NCI-H345 (cell line): ENCODE measurements around the gene PEMT.
"Not testable (repeated sequence)": the region's sequence is repeated elsewhere in the genome, so short reads cannot be mapped to it uniquely, and the experiment has no call there.

Experiments
- DNase-seq: peaks from one replicate; lab custom pipeline; 2025; lab: John Stamatoyannopoulos, UW

PEMT gene

DNA sequence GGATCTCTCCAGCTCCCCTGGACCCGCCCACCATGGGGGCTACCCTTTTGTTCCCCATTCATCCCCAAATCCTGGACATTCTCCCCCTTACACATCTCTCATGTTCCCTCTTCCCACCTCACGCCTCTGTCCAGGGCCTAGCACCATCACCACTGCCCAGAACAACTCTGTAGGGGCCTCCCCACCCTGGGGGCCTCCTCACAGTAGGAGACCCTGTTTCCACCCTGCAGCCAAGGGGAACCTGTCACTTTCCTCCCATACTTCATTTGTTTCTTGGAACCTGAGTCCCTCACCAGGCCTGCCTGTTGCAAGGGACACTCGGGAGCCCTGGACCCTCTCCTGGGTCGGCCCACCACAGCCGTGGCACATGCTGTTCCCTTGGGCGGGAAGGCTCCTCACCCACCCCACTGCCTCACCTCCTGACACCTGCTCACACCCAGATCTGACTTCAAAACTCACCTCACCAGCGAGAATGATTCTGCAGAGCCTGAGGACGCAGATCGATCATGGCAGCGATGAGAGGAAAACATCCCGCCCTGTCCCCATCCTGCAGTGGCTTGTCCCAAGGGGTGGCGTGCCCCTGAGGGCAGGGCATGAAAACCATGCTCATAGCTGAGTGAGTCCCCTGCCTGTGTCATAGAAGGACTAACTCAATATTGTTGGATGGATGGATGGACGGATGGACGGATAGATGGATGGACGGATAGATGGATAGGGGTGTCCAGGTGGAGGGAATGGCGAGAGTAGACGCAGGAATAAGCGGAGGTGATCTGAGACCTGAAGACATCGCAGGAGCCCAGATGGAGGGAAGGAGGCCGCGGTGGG lies 88.6 kb downstream of the PEMT start:
- no peak for DNase-seq

DNA sequence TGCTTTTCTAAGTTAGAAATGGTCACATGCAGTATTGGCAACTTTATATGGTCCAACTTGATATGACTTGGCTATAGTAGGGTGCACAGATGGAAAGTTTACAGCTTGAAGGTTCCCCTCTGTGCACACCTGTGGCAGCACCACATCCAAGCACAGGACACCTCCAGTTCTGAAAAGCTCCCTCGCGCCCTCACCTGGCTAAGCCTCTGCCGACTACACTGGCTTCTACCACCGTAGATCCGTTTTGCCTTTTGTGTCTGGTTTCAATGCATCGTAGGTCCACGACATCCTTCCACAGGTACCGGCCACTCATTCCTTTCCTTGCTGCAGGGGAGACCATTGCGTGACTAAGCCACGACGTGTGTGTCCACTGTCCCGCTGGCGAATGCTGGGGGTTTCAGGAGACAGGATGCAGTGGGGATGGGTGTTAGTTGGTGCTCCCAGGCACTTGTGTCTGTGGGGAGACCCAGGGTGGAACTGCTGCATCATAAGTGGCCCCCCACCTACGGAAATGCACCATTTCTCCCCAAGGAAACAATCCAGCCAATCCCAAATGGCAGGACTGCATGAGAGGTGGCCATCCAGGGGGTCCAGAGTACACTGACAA lies 90.4 kb downstream of the PEMT start:
- no peak for DNase-seq

DNA sequence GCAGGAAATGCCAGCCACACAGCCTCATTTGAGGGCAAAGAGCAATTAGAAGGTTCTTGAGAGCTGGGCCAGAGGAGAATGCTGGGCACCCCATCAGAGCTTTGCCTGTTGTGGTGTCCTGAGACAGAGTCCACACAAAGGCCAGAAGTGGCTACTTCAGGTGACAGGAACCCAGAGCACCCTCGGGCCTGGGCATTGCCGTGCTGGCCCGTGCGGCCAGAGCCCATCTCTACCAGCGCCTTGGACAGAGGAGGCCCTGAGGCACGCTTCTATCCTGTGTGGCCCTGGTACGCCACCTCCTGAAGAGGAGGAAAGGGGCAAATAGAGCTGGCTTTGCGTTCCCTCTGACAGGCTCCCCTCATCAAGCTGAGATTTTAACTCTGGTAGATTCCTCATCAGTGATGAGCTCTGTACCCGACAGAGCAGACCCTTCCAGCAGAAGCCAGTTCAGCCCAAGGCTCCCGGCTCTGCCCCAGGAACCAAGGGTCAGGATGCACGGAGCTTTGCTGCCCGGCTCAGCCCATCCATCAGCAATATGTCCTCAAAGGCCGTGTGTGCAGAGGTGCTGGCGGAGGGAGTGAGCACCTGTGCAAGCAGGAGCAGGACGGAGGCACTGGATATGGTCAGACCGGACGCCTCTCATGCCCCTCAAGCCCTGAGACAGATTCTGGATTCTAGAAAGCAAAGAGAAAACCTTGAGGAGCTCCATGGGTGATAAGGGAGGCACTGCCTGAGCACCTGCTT lies 91.9 kb downstream of the PEMT start:
- no peak for DNase-seq

DNA sequence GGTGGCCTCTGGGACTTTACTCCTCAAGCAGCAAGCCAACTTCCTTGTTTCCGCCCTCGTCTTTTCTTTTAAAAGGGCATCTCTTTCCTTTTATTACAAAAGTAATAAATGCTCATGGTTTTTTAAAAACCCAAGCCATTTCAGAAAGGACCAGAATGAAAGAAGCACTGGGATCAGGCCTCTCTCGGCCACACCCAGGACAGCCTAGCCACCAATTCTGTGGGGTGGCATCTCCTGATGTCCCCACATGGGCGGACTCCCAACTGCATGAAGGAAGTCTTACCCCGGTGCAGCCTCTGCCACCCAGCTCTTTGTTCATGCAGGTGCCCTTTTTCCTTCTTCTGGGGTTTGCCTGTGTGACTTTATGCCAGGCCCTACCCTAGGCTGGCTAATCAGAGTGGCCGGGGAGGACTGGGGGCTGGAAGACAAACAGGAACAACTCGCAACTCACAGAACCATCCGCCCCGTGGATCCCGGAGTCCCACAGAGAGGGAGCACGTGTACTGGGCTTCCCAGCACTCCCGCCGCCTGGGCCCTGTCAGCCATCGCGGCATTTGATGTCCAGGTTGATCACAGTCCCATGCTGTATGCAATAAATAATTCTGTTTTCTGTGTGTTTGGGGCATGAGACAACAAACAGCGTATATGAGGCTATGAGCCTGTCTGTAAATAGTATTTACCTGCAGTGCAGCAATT lies 92.8 kb downstream of the PEMT start:
- no peak for DNase-seq

DNA sequence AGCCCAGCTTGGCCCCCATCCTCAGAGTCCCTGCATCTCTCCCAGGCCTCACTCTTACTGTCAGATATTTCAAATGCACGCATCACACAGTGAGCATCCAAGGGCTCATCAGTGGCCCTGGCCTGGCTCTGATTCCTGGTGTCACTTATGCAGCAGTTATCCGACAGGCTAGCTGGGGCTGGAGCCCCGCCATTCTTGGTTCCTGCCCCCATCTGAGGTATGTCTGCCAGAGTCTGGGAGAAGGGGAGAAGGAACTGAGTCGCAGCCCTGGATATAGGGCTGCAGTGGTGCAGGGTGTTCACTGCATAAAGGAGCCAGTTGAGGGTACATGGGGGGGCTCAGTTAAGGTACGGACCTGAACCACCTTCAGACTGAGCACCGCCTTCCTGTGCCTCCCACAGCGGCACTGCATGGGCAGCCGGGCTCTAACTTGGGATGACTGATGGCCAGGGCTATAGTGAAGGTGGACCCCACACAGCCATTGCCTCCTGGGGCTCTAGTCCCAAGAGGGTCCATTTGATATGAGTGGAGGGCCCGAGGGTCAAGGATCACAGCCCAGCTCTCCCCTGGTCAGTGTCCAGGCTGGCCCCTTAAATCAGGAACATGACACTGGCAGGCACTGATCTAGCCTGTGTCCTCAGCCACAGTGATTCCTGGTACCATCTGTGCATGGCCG lies 93.5 kb downstream of the PEMT start:
- DNase-seq: no peak

DNA sequence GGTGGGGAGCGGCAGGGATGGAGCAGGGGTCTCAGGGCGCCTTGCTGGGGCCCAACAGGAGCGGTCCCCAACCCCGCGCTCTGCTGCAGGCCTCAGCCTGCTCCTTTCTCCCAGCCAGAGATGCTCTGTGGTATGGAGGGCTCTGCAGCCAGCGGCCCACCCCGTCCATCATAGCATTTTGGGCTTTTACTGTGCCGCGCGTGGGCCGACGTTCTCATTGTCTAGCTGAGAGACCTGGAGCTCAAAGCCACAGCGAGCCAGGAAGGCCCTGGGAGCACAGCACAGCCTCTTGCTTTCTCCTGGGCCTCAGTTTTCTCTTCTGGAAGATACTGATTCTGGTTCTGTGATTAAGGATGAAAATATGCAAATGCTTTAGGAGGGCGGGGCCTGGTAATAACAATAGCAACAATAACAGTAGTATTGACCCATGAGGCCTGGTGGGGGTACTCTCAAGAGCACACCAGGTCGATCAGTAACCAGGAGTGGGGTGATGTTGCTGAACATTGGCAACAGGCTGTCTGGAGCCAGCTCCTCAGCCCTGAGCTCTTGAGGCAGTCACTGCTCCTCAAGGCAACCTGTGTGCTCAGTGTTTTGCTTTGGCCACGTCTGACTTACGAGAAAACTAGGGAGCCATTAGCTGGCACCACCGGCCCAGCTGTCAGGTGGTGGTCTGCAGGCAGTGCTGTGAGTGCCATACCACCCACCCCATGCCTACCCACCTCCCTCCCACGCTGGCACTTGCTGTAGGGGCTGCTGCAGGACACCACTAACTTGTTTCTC lies 94.3 kb downstream of the PEMT start:
- DNase-seq: no peak

DNA sequence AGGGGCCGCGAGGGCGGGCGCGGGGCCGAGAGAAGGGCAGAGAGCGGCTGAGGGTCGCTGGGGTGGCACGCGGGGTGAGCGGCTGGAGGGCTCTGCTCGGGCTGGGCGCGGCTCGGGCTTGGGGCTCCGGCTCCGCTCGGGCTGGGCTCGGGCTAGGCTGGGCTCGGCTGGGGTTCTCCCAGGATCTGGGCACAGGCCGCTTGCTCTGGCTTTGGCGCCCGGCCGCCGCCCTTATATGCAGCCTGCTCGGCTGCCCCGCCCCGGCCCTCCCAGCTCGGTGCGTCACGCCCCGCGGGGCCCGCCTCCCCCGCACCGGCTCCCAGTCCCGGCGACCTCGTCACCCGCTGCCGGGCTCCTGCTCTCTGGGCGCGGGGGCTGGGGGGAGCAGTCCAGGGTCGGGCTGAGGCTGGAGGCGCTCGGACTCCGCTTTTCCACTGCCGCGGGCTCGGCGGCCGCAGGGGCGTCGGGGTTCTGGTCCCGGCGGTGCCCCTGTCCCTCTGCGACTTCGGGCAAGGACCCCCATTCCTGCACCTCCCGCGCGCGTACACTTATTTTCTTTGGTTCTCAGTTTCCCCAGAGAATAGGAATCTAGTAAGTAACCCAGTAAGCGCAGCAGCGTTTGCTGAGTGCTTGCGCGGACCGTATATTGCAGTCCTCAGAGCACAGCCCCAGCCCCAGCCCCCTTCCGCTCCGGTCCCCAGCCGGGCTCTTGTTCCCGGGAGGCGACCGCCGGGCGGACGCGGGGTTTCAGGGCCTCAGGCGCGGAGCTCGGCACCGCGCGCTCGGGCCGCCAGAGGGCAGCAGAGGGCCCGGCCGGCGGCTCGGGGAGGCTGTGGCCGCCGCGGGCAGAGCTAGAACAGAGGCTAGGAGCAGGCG lies 95.1 kb downstream of the PEMT start, which contains the start of gene RASD1:
Gene RASD1 (minus strand): TSS at position 207 of the 876 bp plus-strand sequence. CDS start 214 bp downstream, outside the sequence.
- DNase-seq: peak; percentile 73

DNA sequence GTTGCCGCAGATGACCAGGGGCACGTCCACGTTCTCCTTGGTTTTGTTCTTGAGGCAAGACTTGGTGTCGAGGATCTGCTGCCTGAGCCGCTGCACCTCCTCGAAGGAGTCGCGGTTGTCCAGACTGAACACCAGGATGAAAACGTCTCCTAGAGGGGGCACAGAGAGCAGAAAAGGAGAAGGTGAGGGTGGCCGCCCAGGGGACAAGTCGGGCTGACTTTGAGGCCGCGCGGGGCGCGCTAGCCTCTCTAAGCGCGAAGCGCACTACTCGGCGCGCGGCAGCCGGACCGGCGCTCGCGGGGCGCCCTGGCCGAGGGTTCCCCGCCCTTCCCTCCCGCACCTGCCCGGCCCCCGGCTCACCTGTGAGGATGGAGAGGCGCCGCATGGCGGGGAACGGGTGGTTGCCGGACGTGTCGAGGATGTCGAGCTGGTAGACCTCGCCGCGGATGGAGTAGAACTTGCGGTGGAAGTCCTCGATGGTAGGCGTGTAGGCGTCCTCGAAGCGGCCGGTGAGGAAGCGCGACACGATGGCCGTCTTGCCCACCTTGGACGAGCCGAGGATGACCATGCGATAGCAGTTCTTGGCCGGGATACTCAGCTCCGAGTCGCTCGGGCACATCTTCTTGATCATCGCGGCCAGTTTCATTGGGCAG lies 95.8 kb downstream of the PEMT start:
- DNase-seq: no peak

DNA sequence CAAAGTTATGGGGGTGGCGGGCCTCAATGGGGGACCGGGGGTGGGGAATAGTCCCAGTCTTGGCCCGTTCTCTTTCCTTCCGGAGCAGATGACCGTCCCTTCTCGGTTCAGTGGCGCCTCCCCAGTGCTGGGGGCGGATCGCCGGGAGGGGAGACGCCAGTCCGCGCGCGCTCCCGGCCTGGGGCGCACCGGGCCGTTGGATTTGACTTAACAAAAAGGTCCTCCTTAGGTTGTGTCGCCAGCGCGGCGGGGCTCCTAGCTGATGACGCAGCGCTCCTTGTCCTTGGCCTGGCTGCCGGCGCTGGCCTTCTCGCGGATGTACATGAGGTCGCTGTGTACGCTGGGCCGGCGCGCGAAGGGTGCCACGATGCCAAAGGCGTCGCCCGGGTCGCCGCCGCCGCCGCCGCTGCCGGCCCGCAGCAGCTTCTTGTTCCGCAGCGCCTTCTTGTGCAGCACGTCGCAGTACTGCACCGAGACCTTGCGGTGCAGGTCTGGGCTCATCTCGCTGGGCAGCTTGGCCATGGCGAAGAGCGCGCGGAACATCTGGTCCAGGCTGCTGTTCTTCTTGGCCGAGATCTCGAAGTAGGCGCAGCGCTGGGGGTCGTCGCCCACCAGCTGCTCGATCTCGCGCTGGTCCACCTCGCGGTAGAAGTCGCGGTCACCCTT lies 96.5 kb downstream of the PEMT start:
- DNase-seq: no peak

DNA sequence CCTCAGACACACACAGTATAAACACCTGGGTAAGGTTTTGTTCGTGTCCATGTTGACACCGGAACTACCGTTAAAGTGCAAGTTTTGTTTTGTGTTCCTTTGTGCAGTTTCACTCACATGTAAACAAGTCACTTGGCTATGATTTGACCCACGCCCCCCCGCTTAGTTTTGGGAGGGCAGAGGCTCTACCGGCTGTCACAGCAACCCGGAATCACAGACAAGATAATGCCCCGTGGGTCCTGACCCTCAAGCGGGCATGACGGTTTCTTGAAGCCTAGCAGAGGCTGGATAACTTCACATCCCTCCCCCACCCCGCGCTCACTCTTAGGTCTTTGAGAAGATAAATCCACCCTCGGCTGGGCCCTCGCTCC lies 97.0 kb downstream of the PEMT start:
- DNase-seq: no peak

DNA sequence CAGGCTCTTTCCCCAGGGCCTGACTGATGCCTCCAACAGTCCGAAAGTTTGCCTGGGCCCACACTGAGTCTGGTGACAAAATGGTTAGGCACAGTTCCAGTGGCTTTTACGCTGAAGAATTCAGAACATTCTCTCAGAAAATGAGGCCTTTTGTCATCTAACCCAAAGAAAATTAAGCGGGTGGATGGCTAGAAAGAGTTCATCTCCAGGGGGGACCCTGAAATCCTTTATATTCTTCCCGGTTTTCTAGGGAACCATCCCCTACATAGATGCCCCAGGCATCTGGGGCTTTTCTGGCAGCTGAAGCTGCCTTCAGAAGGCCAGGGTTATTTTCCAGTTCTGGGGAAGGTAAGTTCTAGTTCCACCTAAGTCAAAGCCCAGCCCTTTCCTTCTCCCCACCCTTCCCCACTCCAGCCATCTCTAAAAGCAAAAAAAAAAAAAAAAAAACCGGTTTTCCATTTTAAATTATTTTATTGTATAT lies 97.5 kb downstream of the PEMT start:
- no peak for DNase-seq

DNA sequence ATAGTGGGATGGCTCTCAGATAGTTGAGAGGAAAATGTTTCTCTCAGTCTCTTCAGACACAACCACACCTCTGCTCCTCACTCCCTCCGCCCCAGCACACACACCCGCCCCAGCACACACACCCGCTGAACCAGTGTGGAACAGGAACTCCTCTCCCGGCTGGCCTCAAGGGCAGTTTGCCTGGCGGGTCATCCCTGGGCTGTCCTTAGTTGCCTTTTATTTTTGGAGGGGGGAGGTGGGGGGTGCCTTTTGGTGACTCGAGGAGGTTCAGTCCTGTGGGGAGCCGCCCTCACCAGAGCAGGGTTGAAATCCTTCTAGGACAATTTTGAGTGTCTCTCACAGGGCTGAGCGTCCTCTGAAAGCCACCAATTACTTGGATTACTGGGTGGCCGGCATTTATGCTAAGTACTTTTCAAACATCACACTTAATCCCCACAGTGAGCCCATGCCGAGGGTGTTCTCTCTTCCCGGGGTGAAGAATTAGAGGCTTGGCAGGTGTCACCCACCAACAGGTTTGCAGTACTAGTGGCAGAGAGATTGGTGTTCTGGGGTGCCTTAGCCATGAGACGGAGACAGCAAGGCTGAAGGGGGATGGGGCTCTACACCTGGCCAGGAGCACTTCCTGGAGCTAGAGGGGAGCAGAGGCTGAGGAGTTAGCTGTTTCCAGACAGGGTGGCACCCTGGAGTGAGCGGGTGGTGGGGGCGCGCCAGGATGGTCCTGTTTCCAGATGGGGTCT lies 98.1 kb downstream of the PEMT start:
- no peak for DNase-seq

DNA sequence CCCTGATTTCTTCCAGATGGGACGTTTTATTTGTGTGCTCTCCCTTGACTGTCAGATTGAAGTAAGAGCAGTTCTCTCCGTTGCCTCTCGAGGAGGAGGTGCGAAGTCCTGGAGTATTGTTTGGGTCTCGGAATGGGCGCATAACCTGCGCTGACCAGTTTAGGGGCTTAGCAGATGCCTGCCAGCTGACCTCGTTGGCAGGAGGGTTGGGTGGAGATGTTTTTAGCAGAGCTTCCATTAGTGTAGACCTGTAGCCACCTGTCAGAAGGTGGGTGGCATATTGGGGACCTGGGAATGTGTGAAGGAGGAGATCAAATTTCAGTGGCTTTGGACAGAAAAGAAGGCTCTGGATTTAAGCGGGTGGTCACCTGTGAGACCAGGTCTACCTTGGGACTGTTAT lies 98.9 kb downstream of the PEMT start:
- no peak for DNase-seq

DNA sequence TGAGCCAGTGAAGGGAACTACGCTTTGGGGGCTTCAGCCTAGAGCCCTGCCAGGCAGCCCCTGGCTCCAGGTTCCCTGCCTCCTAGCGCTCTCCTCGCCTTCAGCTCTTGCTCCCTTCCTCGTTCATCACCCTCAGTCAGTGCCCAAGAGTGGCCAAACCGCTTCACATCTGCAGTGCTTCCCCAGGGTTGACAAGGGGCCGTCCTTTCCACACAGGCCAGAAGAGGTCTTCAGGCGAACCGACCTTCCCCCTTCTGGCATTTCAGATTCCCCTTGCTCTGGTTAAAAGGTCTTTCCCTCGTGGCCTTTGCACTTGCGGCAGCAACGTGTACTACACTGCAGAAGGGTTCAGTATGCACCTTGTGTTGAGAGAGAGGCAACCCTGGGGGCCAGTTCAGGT lies 99.4 kb downstream of the PEMT start:
- DNase-seq: no peak

DNA sequence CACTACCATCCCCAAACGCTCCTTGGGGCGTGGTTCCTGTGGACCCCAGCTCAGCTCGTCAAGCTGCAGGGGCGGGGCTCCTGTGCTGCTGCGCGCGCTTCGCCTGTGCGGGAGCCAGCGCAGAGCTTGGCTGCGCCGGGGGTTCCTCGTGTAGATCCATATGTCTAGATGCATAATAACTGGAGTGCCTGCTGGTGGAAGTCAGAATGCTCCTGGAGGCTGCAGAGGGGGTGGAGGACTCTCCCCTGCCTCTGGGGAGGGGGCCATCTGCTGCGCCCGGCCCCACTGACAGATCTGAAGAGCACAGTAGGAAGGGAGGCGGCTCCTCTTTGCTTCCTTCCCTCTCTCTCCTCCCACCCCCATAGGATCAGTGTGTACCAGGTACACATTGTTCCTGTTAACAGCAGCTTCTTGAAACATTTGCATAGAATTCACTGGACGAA lies 99.9 kb downstream of the PEMT start:
- DNase-seq: no peak

DNA sequence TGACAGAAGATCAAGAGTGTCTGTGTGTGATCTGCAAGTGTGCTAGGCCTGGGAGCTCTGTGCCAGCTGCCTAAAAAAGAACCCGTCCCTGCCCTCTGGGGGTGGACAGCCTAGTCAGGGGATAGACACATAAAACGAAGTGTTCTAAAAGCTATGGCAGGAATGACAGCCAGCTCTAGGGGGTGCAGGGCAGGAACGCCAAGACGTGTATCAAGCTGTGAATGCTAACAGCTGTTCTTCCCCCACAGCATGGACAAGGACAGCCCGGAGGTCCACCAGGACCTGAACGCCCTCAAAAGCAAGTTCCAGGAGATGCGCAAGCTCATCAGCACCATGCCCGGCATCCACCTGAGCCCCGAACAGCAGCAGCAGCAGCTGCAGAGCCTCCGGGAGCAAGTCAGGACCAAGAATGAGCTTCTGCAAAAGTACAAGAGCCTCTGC lies 100.5 kb downstream of the PEMT start:
- DNase-seq: no peak

DNA sequence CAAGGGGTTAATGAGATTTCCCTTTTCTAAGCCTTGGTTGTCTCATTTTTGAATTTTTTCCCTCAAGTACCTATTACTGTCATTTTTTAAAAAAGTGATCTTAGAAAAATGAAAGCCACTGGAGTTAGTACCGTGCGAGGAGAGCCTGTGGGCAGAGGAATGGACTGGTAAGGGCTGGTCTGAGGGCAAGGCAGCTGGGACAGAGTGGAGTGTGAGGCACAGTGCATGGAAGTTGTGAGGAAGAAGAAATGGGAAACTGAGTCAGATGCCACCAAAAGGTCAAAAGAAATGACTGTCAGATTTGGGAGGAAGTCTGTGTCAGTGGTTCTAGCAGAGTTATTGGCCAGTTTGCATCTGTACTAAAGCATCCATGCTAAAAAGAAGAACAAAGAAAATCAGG lies 103.5 kb downstream of the PEMT start:
- no peak for DNase-seq

DNA sequence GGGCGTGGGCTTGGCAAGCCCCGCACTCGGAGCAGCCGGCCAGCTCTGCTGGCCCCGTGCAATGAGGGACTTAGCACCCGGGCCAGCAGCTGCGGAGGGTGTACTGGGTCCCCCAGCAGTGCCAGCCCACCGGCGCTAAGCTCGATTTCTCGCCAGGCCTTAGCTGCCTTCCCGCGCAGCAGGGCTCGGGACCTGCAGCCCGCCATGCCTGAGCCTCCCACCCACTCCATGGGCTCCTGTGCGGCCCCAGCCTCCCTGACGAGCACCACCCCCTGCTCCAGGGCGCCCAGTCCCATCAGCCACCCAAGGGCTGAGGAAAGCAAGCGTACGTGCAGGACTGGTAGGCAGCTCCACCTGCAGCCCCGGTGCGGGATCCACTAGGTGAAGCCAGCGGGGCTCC lies 105.1 kb downstream of the PEMT start:
- DNase-seq: not testable (repeated sequence)
